NB4 (cell line): Measurements from ENCODE around the gene CHDH.

ENCODE experiments used
- CTCF ChIP-seq: IDR thresholded peaks from one replicate; pipeline ENCODE4 v1.5.1; 2012; ENCODE audit warnings: low read depth, low read length
- MAX ChIP-seq: IDR thresholded peaks from 2 replicates; pipeline ENCODE4 v1.6.1; 2011; ENCODE audit warnings: low read depth, low read length
- MYC ChIP-seq: IDR thresholded peaks from 2 replicates; pipeline ENCODE4 v1.6.1; 2011; ENCODE audit warnings: low read depth, low read length

GRCh38 chr3:53884623-53885022 lies 38.4 kb upstream of the CHDH start:
- TF ChIP-seq MAX (no peak), CTCF (no peak), MYC (no peak)
